ENCODE data around the gene KDM5B. TPM values are rescaled to one million over a fixed set of nuclear protein-coding genes. Genes with fewer than 3 reads are reported as not detected.

The KDM5B gene
- total RNA-seq, 4 donors from 2014 or later, result 50.5 to 104 (median 71.7) TPM

DNA sequence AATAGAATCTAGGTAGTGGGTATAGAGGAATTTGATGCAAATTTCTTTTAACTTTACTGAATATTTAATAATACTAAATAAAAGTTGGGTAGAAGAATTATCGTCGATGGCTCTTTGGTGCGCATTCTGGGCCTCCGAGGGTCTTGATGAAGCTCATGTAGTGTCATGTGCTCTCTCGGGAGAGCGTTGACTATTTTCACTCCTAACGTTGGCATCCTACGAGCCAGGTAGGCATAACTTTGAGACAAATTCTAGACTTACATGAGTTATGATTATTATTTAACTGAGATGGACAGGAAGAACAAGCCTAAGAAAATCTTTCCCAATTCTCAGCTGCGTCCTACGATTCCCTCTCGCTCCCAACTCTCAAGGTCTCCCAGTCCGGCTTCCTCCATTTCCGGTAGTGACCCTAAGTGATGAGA, 2.0 kb upstream of the KDM5B start:
- TF ChIP-seq, protein P1, sequence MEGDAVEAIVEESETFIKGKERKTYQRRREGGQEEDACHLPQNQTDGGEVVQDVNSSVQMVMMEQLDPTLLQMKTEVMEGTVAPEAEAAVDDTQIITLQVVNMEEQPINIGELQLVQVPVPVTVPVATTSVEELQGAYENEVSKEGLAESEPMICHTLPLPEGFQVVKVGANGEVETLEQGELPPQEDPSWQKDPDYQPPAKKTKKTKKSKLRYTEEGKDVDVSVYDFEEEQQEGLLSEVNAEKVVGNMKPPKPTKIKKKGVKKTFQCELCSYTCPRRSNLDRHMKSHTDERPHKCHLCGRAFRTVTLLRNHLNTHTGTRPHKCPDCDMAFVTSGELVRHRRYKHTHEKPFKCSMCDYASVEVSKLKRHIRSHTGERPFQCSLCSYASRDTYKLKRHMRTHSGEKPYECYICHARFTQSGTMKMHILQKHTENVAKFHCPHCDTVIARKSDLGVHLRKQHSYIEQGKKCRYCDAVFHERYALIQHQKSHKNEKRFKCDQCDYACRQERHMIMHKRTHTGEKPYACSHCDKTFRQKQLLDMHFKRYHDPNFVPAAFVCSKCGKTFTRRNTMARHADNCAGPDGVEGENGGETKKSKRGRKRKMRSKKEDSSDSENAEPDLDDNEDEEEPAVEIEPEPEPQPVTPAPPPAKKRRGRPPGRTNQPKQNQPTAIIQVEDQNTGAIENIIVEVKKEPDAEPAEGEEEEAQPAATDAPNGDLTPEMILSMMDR (IDR thresholded peaks at IDR 0.05), result no peak
- TF ChIP-seq EP300 (IDR thresholded peaks at IDR 0.05; ENCODE audit: low read depth) (no peak), POLR2A (IDR thresholded peaks at IDR 0.05) (no peak), POLR2AphosphoS5 (IDR thresholded peaks at IDR 0.05) (no peak)
- H3K27me3 ChIP-seq, result no peaks in the 10 kb centered on the region
- in situ Hi-C loops (cut with MboI; ENCODE audit: low pct_ligation_motif_present in 1 of 4, low pct_unique_long_range_greater_than_20kb in 1 of 4, low sequenced_read_pairs in 3 of 4) (no loop called here), intact Hi-C loops (cut with DNase I; ENCODE audit: low total_unique reads) (no loop called here)
- peaks cover 3 to 48% (median 28%) of the 10 kb centered on the region in 4 donors for H3K4me1 ChIP-seq
- peak overlapping the region; percentile 52 to 93 (median 68) for H3K4me3 ChIP-seq
- H3K36me3 ChIP-seq, result no peaks in the 10 kb centered on the region
- peak overlapping the region; percentile 80 to 91 (median 89) for H3K27ac ChIP-seq
- no peaks in the 10 kb centered on the region for H3K9me3 ChIP-seq
- WGBS, 2 donors (ENCODE audit: low coverage in 1 of 2), result 10 to 14% methylated on average over 12 to 13 of the region's 13 CpGs
- no peak for DNase-seq

DNA sequence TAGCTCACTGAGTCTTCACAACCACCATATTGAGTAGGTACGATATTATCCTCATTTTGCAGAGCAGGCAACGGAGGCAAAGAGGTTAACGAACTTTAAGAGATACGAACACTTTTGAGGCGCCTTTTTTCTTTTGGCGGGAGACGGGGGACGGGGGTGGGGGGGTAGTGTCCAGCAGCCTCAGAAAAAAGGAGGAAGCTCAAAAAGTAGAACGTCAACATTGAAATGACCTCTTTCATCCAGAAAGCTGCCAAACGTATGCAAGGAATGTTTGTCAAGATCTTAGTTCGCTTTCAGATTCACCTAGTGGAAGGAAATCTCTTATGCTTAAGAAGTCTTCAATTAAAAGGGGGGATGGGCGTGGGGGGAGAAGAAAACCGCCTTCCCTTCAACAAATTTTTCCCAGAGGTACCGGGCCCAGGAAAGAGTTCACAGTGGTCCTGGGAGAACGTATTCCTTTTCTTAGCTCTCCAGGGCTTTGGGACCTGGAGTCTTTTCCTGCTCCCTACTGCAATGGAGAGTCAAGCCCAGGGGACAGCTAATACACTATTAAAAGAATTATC, 1.5 kb upstream of the KDM5B start:
- peak overlapping the region; percentile 80 to 91 (median 89) for H3K27ac ChIP-seq
- H3K4me1 ChIP-seq, result peaks cover 3 to 48% (median 28%) of the 10 kb centered on the region in 4 donors
- no peak for DNase-seq
- H3K4me3 ChIP-seq, result peak overlapping the region in 1 of 4 donors; percentile 79
- H3K36me3 ChIP-seq, result no peaks in the 10 kb centered on the region
- no peaks in the 10 kb centered on the region for H3K9me3 ChIP-seq
- WGBS, 2 donors (ENCODE audit: low coverage in 1 of 2), result 70 to 79% methylated on average over 12 to 15 of the region's 15 CpGs
- intact Hi-C loops (cut with DNase I; ENCODE audit: low total_unique reads) (no loop called here), in situ Hi-C loops (cut with MboI; ENCODE audit: low pct_ligation_motif_present in 1 of 4, low pct_unique_long_range_greater_than_20kb in 1 of 4, low sequenced_read_pairs in 3 of 4) (no loop called here)
- TF ChIP-seq EP300 (IDR thresholded peaks at IDR 0.05; ENCODE audit: low read depth), result no peak
- no peak for TF ChIP-seq POLR2A (IDR thresholded peaks at IDR 0.05)
- TF ChIP-seq POLR2AphosphoS5 (IDR thresholded peaks at IDR 0.05), result no peak
- TF ChIP-seq, protein P1 (IDR thresholded peaks at IDR 0.05), result no peak
- no peaks in the 10 kb centered on the region for H3K27me3 ChIP-seq

DNA sequence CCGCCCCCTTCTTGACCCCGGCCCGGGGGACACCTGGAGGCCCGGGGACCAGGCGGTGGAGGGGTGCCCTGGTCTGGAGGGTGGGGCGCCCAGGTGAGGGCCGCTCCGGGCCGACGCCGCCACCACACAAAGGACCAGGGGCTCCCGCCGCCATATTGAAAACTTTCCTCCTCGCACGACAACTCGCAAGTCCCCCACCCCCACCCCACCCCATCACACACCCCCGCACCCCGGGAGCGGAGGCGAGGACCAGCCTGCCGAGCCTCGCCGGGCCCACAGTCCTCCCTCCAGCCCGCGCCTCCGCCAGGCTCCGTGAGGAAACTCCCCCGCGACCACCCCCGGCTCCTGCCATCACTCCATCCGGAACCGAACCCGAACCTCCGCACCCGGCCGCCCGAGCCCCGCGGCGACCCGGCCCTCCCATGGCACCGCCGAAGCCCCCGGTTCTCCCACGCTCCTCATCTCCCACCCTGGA, 733 bp downstream of the KDM5B start:
- intact Hi-C loops (cut with DNase I; ENCODE audit: low total_unique reads) (no loop called here), in situ Hi-C loops (cut with MboI; ENCODE audit: low pct_ligation_motif_present in 1 of 4, low pct_unique_long_range_greater_than_20kb in 1 of 4, low sequenced_read_pairs in 3 of 4) (no loop called here)
- Histone ChIP-seq H3K27me3 (no peaks in the 10 kb centered on the region), H3K36me3 (no peaks in the 10 kb centered on the region), H3K9me3 (no peaks in the 10 kb centered on the region), H3K27ac (peak overlapping the region; percentile 94 to 96 (median 95)), H3K4me1 (peaks cover 3 to 52% (median 31%) of the 10 kb centered on the region in 4 donors), H3K4me3 (peak overlapping the region; percentile 80 to 94 (median 88))
- DNase-seq, result peak; percentile 30
- 3% methylated on average over 28 of the region's 45 CpGs; no CpG with 5 or more reads in 1 of the 2 donors for WGBS, 2 donors (ENCODE audit: low coverage in 1 of 2)
- TF ChIP-seq POLR2AphosphoS5 (IDR thresholded peaks at IDR 0.05), result no peak
- TF ChIP-seq EP300 (IDR thresholded peaks at IDR 0.05; ENCODE audit: low read depth), result no peak
- no peak for TF ChIP-seq POLR2A (IDR thresholded peaks at IDR 0.05)
- TF ChIP-seq, protein P1 (IDR thresholded peaks at IDR 0.05), result no peak

DNA sequence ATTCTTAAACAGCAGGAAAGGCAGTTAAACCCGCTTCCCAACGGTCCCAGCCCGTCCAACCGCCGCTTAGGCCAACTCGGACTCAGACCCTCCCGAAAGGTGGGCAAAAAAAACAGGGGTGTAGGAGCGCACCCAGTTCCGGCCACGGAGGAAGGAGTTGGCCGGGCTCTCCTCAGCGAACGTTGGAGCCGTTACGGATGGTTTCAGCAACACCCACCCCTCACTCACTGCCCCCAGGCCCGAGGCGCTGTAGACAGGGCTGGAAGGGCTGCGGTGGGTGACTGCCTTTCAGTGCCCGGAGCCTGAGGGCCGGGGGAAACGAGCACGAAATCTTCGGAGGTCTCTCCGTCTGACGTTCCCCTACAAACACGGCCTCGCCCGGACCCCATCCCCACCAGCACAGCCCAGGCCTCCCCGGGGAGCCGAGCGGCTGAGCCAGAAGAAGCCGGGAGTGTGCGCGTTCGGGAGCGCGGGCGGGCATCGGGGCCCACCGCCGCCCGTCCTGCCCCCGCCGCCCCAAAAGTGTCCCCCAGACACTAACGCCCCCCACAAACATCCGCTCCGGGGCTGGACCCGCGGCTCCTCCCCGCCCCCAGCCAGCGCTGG, 1.3 kb downstream of the KDM5B start:
- Histone ChIP-seq H3K27me3 (no peaks in the 10 kb centered on the region), H3K4me3 (peak overlapping the region; percentile 80 to 94 (median 88)), H3K36me3 (no peaks in the 10 kb centered on the region), H3K9me3 (no peaks in the 10 kb centered on the region), H3K4me1 (peaks cover 3 to 47% (median 26%) of the 10 kb centered on the region in 4 donors), H3K27ac (peak overlapping the region; percentile 94 to 96 (median 95))
- in situ Hi-C loops (cut with MboI; ENCODE audit: low pct_ligation_motif_present in 1 of 4, low pct_unique_long_range_greater_than_20kb in 1 of 4, low sequenced_read_pairs in 3 of 4), result no loop called here
- TF ChIP-seq, protein P1 (IDR thresholded peaks at IDR 0.05), result no peak
- TF ChIP-seq POLR2AphosphoS5 (IDR thresholded peaks at IDR 0.05), result no peak
- TF ChIP-seq POLR2A (IDR thresholded peaks at IDR 0.05), result no peak
- TF ChIP-seq EP300 (IDR thresholded peaks at IDR 0.05; ENCODE audit: low read depth), result no peak
- intact Hi-C loops (cut with DNase I; ENCODE audit: low total_unique reads), result no loop called here
- DNase-seq, result no peak
- WGBS, 2 donors (ENCODE audit: low coverage in 1 of 2), result 4% methylated on average over 31 of the region's 51 CpGs; no CpG with 5 or more reads in 1 of the 2 donors

All from transverse colon (tissue), 4 donors.